GM18867 (cell line): ENCODE results near the gene BABAM2.
"Not testable (repeated sequence)": the region's sequence is repeated elsewhere in the genome, so short reads cannot be mapped to it uniquely, and the experiment has no call there.

Experiments
- ATAC-seq: cut with Tn5 transposase; IDR thresholded peaks from one replicate; pipeline ENCODE4 v1.9.1; 2021; ENCODE audit warnings: mild to moderate bottlenecking, moderate library complexity; ENCODE audit not compliant: unreplicated experiment

Gene BABAM2

DNA sequence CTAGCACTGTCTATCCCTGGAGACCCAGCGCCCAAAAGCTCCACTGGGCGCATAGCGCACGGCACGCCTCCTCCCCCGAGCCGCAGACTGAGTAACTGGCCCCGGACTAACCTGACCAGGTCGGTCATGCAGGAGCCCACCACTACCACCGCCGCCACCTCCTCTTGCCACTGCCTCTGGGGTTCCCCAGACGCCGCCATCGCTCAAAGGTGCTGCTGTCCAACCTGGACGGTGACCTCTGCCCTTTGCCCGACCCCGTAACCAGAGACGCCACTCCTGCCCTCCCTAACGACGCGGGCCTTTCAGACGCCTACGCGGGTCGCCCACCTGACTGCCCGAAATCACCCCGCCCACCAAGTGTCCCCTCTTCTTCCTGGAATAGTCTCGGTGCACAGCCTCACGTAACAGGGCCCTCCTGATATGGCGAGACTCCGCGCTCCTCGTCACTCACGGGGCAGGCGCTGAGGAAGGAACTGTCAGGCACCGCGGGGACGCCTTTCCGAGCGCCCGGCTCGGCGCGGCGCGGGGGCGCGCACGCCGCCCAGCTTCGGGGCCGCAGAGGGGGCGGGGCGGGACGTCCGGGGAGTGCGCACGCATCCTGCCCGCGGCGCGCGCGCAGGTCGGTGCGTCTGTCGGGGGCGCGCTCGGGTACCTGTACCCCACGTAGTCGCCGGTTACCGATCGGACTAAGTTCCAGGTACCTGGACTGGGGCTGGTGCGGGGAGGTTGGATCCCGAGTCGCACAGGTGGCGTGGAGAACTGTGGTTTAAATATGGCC, at the start of gene BABAM2, which contains the start of gene RBKS:
TSS of gene BABAM2 (plus strand) at position 584 of the 778 bp plus-strand sequence. CDS start 3,828 bp downstream, outside the sequence.
TSS of gene RBKS (minus strand) at position 242 of the 778 bp plus-strand sequence. CDS start at position 200, 42 bp downstream.
- peak; percentile 80 for ATAC-seq

- ATAC-seq = no peak
Measured at GRCh38 chr2:27842894-27843293, 47.6 kb upstream of the BABAM2 start.

DNA sequence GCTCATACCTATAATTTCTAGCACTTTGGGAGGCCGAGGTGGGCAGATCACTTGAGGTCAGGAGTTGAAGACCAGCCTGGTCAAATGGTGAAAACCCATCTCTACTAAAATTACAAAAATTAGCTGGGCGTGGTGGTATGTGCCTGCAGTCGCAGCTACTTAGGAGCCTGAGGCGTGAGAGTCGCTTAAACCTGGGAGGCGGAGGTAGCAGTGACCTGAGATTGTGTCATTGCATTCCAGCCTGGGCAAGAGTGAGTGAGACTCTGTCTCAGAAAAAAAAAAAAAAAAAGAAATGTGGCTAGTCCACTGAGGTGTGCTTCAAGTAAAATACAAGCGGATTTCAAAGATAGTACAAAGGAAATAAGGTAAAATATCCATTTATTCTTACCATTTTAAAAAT, 46.5 kb upstream of the BABAM2 start:
- no peak for ATAC-seq

DNA sequence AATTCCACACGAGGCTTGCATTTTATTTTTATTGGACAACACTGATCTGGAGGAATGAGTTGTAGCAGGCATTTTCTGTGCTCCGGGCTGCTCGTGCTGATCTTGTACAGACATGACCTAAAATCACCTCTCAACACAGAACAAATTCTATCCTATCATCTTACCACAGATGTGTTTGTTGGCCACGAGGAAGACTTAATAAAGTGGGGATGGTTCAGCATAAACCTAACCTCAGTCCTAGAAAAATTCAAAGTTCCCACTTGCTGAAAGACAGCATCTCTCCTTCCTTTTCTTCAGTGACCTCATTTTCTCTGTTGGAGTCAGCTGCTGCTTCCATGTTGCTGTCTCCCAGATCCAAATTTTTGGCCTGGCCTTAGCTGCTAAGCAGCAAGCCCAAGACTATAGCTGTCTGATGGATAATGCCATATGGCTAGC, 45.7 kb upstream of the BABAM2 start:
- ATAC-seq = no peak

- no peak for ATAC-seq
Measured at GRCh38 chr2:27847333-27847732, 43.2 kb upstream of the BABAM2 start.

- ATAC-seq = no peak
Measured at GRCh38 chr2:27849558-27850205, 40.8 kb upstream of the BABAM2 start.

DNA sequence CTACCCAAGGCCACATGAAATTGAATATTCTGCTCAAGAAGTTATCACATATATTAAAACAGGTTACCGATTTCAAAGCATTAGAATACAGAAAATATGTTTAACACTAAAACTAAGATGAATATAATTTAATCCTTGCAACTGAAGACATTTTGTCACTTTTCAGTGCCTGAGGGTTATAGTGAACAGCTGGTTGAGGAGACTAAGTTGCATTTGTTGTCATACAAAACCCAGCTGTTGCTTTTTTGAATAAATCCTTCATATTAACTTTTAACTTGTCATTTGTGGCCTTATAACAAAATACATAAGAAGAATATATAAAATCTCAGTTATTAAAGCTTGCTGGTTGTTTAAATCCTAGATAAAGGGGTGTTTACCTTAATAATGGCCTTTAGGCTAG, 37.8 kb upstream of the BABAM2 start:
- ATAC-seq = no peak

GRCh38 chr2:27854229-27854862, 36.2 kb upstream of the BABAM2 start:
- ATAC-seq = no peak

DNA sequence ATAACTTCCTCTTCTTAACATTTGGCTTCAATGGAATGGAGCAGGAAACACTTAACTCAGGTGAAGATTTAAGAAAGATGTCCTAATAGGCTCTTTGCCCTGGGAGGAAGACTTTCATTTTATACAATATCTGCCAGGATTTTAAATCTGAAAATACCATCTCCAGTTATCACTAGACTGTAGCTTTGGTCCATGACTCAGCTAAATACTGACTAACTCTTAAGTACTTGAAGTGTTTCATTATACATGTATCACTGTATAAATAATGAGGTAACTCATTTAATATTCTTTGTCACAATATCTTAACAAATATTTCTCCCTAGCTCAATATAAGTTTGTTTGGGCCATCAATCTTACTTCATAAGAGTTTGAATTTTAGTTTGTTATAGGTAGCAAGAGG, 35.1 kb upstream of the BABAM2 start:
- ATAC-seq = no peak

DNA sequence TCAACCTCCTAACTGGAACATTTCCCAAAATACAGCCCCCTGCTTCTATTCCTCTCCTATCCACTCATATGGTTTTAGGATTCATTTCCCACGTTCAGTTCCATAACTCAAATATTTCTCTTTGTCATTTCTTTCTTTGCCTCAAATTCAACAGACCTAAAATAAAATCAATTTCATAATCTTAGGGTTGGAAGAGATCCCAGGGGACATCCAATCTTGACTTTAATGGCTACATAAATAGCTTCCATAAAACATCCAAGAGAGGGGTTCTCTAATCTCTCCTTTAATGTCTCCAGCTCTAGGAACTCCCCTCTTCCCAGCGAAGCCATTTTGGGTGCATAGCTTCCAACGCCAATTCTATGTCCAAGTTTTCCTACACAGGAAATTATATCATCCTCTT, 34.1 kb upstream of the BABAM2 start:
- no peak for ATAC-seq

DNA sequence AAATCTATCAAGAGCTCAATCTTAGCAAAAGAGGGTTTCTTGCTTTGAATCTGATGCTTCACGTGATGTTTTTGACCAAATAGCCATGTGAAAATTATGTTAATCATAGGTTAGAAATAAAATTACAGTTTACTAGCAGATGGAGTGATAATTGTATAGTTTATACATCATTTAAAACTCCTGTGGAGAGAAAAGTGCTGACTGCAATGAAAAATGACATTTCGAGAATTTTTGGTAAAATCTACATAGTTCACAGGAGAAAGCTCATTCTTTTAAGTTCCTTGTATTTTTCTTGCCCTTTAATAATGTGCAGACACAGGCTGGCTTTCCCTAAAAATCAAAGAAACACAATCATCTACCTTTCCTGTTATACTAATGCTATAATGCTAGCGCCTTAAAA, 33.6 kb upstream of the BABAM2 start:
- no peak for ATAC-seq

DNA sequence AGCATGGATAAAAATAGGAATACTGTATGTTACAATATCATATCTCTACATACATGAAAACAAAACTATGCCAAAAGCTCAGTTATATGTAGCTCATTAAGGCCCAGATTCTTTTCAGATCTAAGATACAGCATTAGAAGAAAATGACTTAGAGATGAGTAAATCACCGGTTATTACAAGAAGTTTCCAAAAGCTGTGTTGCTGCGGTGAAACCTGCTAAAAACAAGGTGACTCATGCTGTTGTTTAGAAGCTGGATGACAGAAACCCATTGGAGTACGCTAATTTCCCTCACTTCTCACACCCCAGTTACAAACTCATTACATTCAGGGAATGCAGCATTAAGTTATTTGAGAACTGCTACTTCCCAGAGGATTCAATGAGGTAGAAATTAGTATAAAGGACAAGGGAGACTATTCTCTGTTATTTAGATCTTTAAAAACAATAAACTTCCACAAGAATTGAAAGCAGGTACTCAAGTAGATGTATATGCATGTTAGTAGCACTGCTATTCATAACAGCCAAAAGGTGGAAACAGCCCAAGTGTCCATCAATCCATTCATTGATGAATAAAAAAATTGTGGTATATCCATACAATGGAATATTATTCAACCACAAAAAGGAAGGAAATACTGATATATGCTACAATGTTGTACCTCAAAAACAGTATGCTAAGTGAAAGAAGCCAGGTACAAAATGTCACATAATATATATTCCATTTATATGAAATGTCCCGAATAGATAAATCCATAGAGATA, 32.9 kb upstream of the BABAM2 start:
- ATAC-seq = no peak

GRCh38 chr2:27860111-27860510, 30.4 kb upstream of the BABAM2 start:
- no peak for ATAC-seq

GRCh38 chr2:27863146-27863545, 27.4 kb upstream of the BABAM2 start:
- ATAC-seq = no peak

GRCh38 chr2:27863955-27864354, 26.6 kb upstream of the BABAM2 start:
- ATAC-seq = not testable (repeated sequence)

- no peak for ATAC-seq
Measured at GRCh38 chr2:27866237-27866636, 24.3 kb upstream of the BABAM2 start.

DNA sequence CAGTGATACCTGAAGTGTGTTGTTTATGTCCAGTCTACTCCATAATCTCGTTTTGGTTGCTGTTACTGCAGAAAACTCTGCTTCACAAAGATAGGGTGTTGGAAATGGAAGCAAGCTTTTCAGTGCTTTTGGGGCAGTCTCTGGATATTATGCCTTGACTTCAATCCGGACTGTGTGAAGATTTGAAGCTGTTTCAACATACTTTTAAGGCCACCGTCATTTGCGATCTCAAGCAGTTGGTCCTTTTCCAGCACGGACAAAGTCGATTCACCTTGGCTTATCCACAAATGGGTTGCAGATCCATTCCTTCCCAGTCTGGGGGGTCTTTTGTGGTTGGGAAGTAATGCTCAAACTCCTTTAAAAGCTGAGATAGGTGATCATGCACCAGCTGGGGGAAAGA, 20.8 kb upstream of the BABAM2 start:
- no peak for ATAC-seq

GRCh38 chr2:27870724-27871123, 19.8 kb upstream of the BABAM2 start:
- ATAC-seq = no peak

GRCh38 chr2:27871802-27872201, 18.7 kb upstream of the BABAM2 start:
- no peak for ATAC-seq

DNA sequence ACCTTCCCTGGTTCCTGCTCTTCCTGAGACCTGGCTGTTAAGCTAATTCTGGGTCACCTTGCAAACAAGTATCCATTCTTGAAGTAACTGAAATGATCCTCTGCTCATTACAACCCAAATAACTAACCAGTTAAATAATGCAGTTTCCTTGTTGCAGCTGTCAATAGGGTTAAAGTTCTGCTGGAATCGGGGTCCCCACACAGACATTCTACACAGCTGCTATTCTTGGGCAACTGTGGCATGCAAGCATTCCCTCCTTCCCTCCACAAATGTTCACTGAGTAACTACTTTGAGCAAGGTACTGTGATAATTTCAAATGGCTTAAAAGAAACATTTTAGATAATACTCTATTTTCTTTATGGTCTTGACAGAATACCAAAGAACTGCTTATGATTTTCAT, 17.4 kb upstream of the BABAM2 start:
- ATAC-seq = no peak
